GM12878 (cell line): Measurements from ENCODE around the gene MTFR1L. TPM values are rescaled to one million over a fixed set of nuclear protein-coding genes. Genes with fewer than 3 reads are reported as not detected.

Experiments used
- ATAC-seq: fragments of 200-7000 bp; cut with Tn5 transposase; 3 replicates; pipeline ENCODE4 v1.9.1; 2020; ENCODE audit warnings: mild to moderate bottlenecking, moderate library complexity
- BruUV-seq: library from RNA; stranded (reverse); fragments of 400-500 nt; replicated peaks from 2 replicates; lab custom pipeline; 2021; lab: Mats Ljungman, UMichigan
- CTCF ChIA-PET: fragments of 300-600 bp; sonication (Branson Sonifier 250); formaldehyde crosslinking; extraction: SDS; loops from one replicate; lab custom pipeline; 2021; ENCODE audit warnings: inconsistent platforms; lab: Yijun Ruan, JAX
- POLR2A ChIA-PET: fragments of 350-600 bp; formaldehyde crosslinking; extraction: SDS; loops from one replicate; lab custom pipeline; 2021; ENCODE audit warnings: inconsistent platforms; lab: Charles Lee
- RAD21 ChIA-PET: fragments of 300-600 bp; sonication (Branson Sonifier 250); formaldehyde crosslinking; loops from one replicate; lab custom pipeline; 2023; ENCODE audit warnings: antibody characterized with exemption; ENCODE audit not compliant: unreplicated experiment; lab: Charles Lee
- SMC1A ChIA-PET: fragments of 300-600 bp; sonication (Branson Sonifier 250); formaldehyde crosslinking; loops from one replicate; lab custom pipeline; 2023; ENCODE audit not compliant: unreplicated experiment, uncharacterized antibody; lab: Charles Lee
- DNase-seq: peaks from one replicate; pipeline ENCODE4 v3.0.0-alpha.2; 2011; ENCODE audit warnings: low read depth, low spot score
- FAIRE-seq: peaks from 3 replicates; lab custom pipeline; 2011; peaks lifted over from hg19 to GRCh38; lab: Jason Lieb, UNC
- H2AFZ ChIP-seq: 2 replicates; pipeline ENCODE4 v1.6.0; 2011; ENCODE audit warnings: low read depth, low read length, control low read depth; ENCODE audit not compliant: control insufficient read depth
- H3K27ac ChIP-seq: 2 replicates; pipeline ENCODE4 v1.5.1; 2011; ENCODE audit warnings: control low read depth; ENCODE audit not compliant: control insufficient read depth, insufficient read depth
- H3K27me3 ChIP-seq, 2 experiments: replicated peaks in 1 of 2; 2 replicates each; pipeline versions ENCODE4 v1.6.0 to v1.6.1; 2011; ENCODE audit warnings: low read length in 1 of 2; ENCODE audit not compliant: control insufficient read depth in 2 of 2, insufficient read depth in 2 of 2
- H3K36me3 ChIP-seq, 2 experiments: 2 replicates each; pipeline ENCODE4 v1.5.1; 2011; ENCODE audit warnings: low read length in 1 of 2; ENCODE audit not compliant: control insufficient read depth in 2 of 2, insufficient read depth in 2 of 2
- H3K4me1 ChIP-seq: 2 replicates; pipeline ENCODE4 v1.6.1; 2011; ENCODE audit warnings: mild to moderate bottlenecking, low read length, moderate library complexity, mixed read lengths; ENCODE audit not compliant: control insufficient read depth, insufficient read depth
- H3K4me2 ChIP-seq: 2 replicates; pipeline ENCODE4 v1.6.0; 2011; ENCODE audit warnings: control low read depth; ENCODE audit not compliant: control insufficient read depth, insufficient read depth
- H3K4me3 ChIP-seq: fragments of 200-600 bp; sonication (generic); 2 replicates; pipeline ENCODE4 v1.5.1; 2016
- H3K79me2 ChIP-seq: 2 replicates; pipeline ENCODE4 v1.6.0; 2011; ENCODE audit warnings: low read length; ENCODE audit not compliant: control insufficient read depth, insufficient read depth
- H3K9ac ChIP-seq: 2 replicates; pipeline ENCODE4 v1.8.0; 2011; ENCODE audit warnings: low read length, control low read depth, mixed read lengths; ENCODE audit not compliant: control insufficient read depth, insufficient read depth
- H3K9me3 ChIP-seq: replicated peaks from 3 replicates; pipeline ENCODE4 v1.5.1; 2011; ENCODE audit warnings: mild to moderate bottlenecking, low read length; ENCODE audit not compliant: control insufficient read depth, insufficient read depth
- H4K20me1 ChIP-seq: 2 replicates; pipeline ENCODE4 v1.6.0; 2011; ENCODE audit not compliant: control insufficient read depth, insufficient read depth
- ATF7 ChIP-seq: fragments of 450-650 bp; IDR thresholded peaks from 2 replicates; pipeline ENCODE4 v1.6.1; 2016; ENCODE audit warnings: low read depth, mild to moderate bottlenecking
- BRCA1 ChIP-seq: IDR thresholded peaks from 2 replicates; pipeline ENCODE4 v1.6.1; 2011; ENCODE audit warnings: low read depth, low read length, improper control_type of control experiment
- EGR1 ChIP-seq, 2 experiments: IDR thresholded peaks; 1 replicate in 1 of 2; 2 replicates in 1 of 2; pipeline ENCODE4 v1.6.1; 2011 to 2012; ENCODE audit warnings: low read depth in 2 of 2, low read length in 2 of 2, borderline replicate concordance in 1 of 2, mild to moderate bottlenecking in 1 of 2, moderate library complexity in 1 of 2
- EP300 ChIP-seq, 2 experiments: fragments of 150-350 bp in 1 of 2; IDR thresholded peaks; 2 replicates each; pipeline ENCODE4 v1.6.1; 2011 to 2012; ENCODE audit warnings: low read depth in 2 of 2, low read length in 2 of 2, borderline replicate concordance in 1 of 2, improper control_type of control experiment in 1 of 2, inconsistent platforms in 1 of 2; ENCODE audit not compliant: control insufficient read depth in 1 of 2
- HDGF ChIP-seq: fragments of 450-650 bp; IDR thresholded peaks from 2 replicates; pipeline ENCODE4 v1.6.1; 2016; ENCODE audit warnings: antibody characterized with exemption
- IKZF2 ChIP-seq, 2 experiments: fragments of 450-650 bp; IDR thresholded peaks; 2 replicates each; pipeline ENCODE4 v1.6.1; 2017; ENCODE audit warnings: mild to moderate bottlenecking in 2 of 2, moderate library complexity in 2 of 2
- JUNB ChIP-seq: IDR thresholded peaks from 2 replicates; pipeline ENCODE4 v1.6.1; 2016; ENCODE audit warnings: antibody characterized with exemption, mild to moderate bottlenecking
- PBX3 ChIP-seq: IDR thresholded peaks from 2 replicates; pipeline ENCODE4 v1.6.1; 2011; ENCODE audit warnings: mild to moderate bottlenecking, low read depth, low read length, moderate library complexity; ENCODE audit not compliant: insufficient replicate concordance
- POLR2AphosphoS2 ChIP-seq: IDR thresholded peaks from 2 replicates; pipeline ENCODE4 v1.6.1; 2011; ENCODE audit warnings: low read depth, mild to moderate bottlenecking, low read length, improper control_type of control experiment, moderate library complexity
- POLR2AphosphoS5 ChIP-seq: IDR thresholded peaks from 2 replicates; pipeline ENCODE4 v1.6.1; 2011; ENCODE audit warnings: mild to moderate bottlenecking, low read length, inconsistent platforms
- SIX5 ChIP-seq: IDR thresholded peaks from 2 replicates; pipeline ENCODE4 v1.6.1; 2011; ENCODE audit warnings: mild to moderate bottlenecking, low read depth, low read length, moderate library complexity; ENCODE audit not compliant: severe bottlenecking
- SPI1 ChIP-seq: IDR thresholded peaks from 2 replicates; pipeline ENCODE4 v1.6.1; 2011; ENCODE audit warnings: low read depth, mild to moderate bottlenecking, low read length, moderate library complexity, borderline replicate concordance; ENCODE audit not compliant: insufficient read depth
- SRF ChIP-seq, 2 experiments: IDR thresholded peaks; 2 replicates each; pipeline ENCODE4 v1.6.1; 2011; ENCODE audit warnings: low read depth in 2 of 2, low read length in 2 of 2, mild to moderate bottlenecking in 1 of 2, moderate library complexity in 1 of 2
- TCF7 ChIP-seq: IDR thresholded peaks from 2 replicates; pipeline ENCODE4 v1.6.1; 2014; ENCODE audit warnings: antibody characterized with exemption, borderline replicate concordance
- ZNF274 ChIP-seq: IDR thresholded peaks from one replicate; pipeline ENCODE4 v1.8.0; 2011; ENCODE audit not compliant: insufficient read length, insufficient read depth
- WGBS: methylation state at CpG from one replicate; pipeline ENCODE4 v1.1.6; 2016; ENCODE audit warnings: low lambda C conversion rate; ENCODE audit not compliant: insufficient replicate concordance, insufficient coverage; ENCODE audit errors: missing lambda C conversion rate; 5-methylcytosine and 5-hydroxymethylcytosine counted together
- in situ Hi-C: fragments of 300-500 bp; cut with MboI; formaldehyde crosslinking; loops from 9 replicates; pipeline ENCODE4 v1.14.3; 2018; ENCODE audit warnings: mixed read lengths
- intact Hi-C: fragments of 100-400 bp; cut with micrococcal nuclease; formaldehyde crosslinking; loops from one replicate; pipeline ENCODE4 v1.14.2; 2022; ENCODE audit not compliant: unreplicated experiment
- polyA plus RNA-seq, 11 experiments: library from polyadenylated mRNA; depleted of rRNA in 4 of 11; unstranded in 6 of 11; stranded (reverse) in 5 of 11; fragments of >200 nt; fragmentation: Nextera tagmentation in 4 of 11; fragmentation: Illumina TruSeq in 1 of 11; extraction: Ambion mirVana in 4 of 11; extraction: Trizol in 1 of 11; gene quantifications; 1 replicate in 1 of 11; 2 replicates in 10 of 11; pipeline versions ENCODE4 v1.2.1 to v1.2.3, GENCODE V29; 2011 to 2016; ENCODE audit warnings: inconsistent platforms in 2 of 11, missing spikeins in 2 of 11, low read depth in 1 of 11
- total RNA-seq, 4 experiments: library from RNA; depleted of rRNA in 3 of 4; stranded (reverse); fragments of >200 nt in 3 of 4; fragmentation: Illumina TruSeq in 1 of 4; extraction: Trizol in 1 of 4; gene quantifications; 2 replicates each; pipeline versions ENCODE4 v1.2.1 to v1.2.3, GENCODE V29; 2013 to 2021

Gene MTFR1L
- total and polyA plus RNA-seq, 10 of the 15 experiments (the other 5 are each of a cell fraction or from before 2014, with no cell fraction given), result 16.9 to 44.2 (median 30.3) TPM

- Histone ChIP-seq H3K4me3 (peak overlapping the region; percentile 83), H3K27me3 (no peaks in the 10 kb centered on the region), H4K20me1 (no peaks in the 10 kb centered on the region), H3K36me3 (no peaks in the 10 kb centered on the region; a peak in 3 of 4 replicates), H3K9me3 (no peaks in the 10 kb centered on the region), H3K27ac (peak overlapping the region; percentile 73), H3K9ac (peak overlapping the region; percentile 93), H2AFZ (peak overlapping the region; percentile 70)
- ChIA-PET RAD21 (interaction anchor here (0.7 to 2.2 kb wide), 7 partner anchors 12 to 179 kb away, joined by 3 to 7 read pairs (median 3); partner anchors contain the start of gene PAQR7), CTCF (interaction anchor here (0.7 to 5.3 kb wide), 6 partner anchors 11 to 272 kb away, joined by 3 to 24 read pairs (median 6); partner anchors contain the start of genes PAFAH2 and PAQR7), POLR2A (interaction anchor here (0.7 to 1.3 kb wide), 6 partner anchors 9 to 176 kb away, joined by 3 to 6 read pairs (median 4); no protein-coding TSS in a partner anchor)
- FAIRE-seq (no peak), DNase-seq (no peak), ATAC-seq (no peak)
- TSS peak; percentile 74 for BruUV-seq
- intact Hi-C loops (loop anchor here (5.0 to 10.0 kb wide), 2 partner anchors 36 to 184 kb away; partner anchors contain the start of gene AUNIP), in situ Hi-C loops (loop anchor here (5.0 to 25.0 kb wide), 2 partner anchors 176 to 409 kb away; partner anchors contain the start of genes PAFAH2 and RHCE)
- no peak for TF ChIP-seq EP300 (IDR thresholded peaks at IDR 0.05; ENCODE audit: borderline replicate concordance in 1 of 2, control insufficient read depth in 1 of 2, low read depth in 2 of 2, low read length in 2 of 2)
- 0 out of 2 replicates have a peak, but pooled peaks have one; percentile 11 for TF ChIP-seq HDGF
- 0 out of 4 replicates have a peak, but pooled peaks of 1 of the 2 experiments have one; percentile 24 for TF ChIP-seq IKZF2 (IDR thresholded peaks at IDR 0.05)
- no peak for TF ChIP-seq JUNB
- 0 out of 2 replicates have a peak, but pooled peaks have one; percentile 16 for TF ChIP-seq POLR2AphosphoS2
- TF ChIP-seq TCF7, result no peak
- TF ChIP-seq ZNF274, result no peak
- TF ChIP-seq SRF (IDR thresholded peaks at IDR 0.05; ENCODE audit: low read depth in 2 of 2, low read length in 2 of 2), result no peak
- peak; percentile 60; the same call in 1 of the 2 replicates for TF ChIP-seq SPI1
- TF ChIP-seq BRCA1, result no peak
- no peak for TF ChIP-seq EGR1 (IDR thresholded peaks at IDR 0.05; ENCODE audit: borderline replicate concordance in 1 of 2, low read depth in 2 of 2, low read length in 2 of 2)
- no peak for TF ChIP-seq PBX3
- no peak for TF ChIP-seq POLR2AphosphoS5
- no peak for TF ChIP-seq SIX5
- 0 out of 2 replicates have a peak, but pooled peaks have one; percentile 3 for TF ChIP-seq ATF7
- TF ChIP-seq, all 136 proteins: peak for 5
- 6% methylated on average over 10 of the region's 10 CpGs for WGBS
- H3K4me1 ChIP-seq, result peaks cover 15% of the 10 kb centered on the region
- H3K79me2 ChIP-seq, result peaks cover 26% of the 10 kb centered on the region
- SMC1A ChIA-PET, result interaction anchor here (0.9 to 2.0 kb wide), 5 partner anchors 24 to 176 kb away, joined by 3 to 11 read pairs (median 3); partner anchors contain the start of gene PAFAH2
- H3K4me2 ChIP-seq, result peak overlapping the region; percentile 91
These were observed 1.3 kb downstream of the MTFR1L start for GRCh38 chr1:25821112-25821476.
